Activated CD4-positive, alpha-beta T cell treated with anti-CD3 and anti-CD28 coated beads, Interleukin-2, amount 10 ng/mL, durations not matched to agents 7 days and 5 days (primary cell): ENCODE measurements around the gene PPM1L. TPM values are rescaled to one million over a fixed set of nuclear protein-coding genes. Genes with fewer than 3 reads are reported as not detected.
"Not testable (repeated sequence)": the region's sequence is repeated elsewhere in the genome, so short reads cannot be mapped to it uniquely, and the experiment has no call there.

Experiments
- CTCF ChIA-PET: fragments of 350-600 bp; sonication (Branson Sonifier 250); formaldehyde crosslinking; loops from one replicate; lab custom pipeline; 2021; ENCODE audit warnings: antibody characterized with exemption; lab: Charles Lee
- POLR2A ChIA-PET: fragments of 350-600 bp; sonication (Branson Sonifier 250); formaldehyde crosslinking; loops from one replicate; lab custom pipeline; 2021; ENCODE audit warnings: antibody characterized with exemption; lab: Charles Lee
- DNase-seq: peaks from one replicate; pipeline ENCODE4 v3.0.0-alpha.2; 2020
- H3K27ac Mint-ChIP-seq: one replicate; pipeline ENCODE4 v1.8.0; 2021; ENCODE audit warnings: mild to moderate bottlenecking, moderate library complexity, mixed read lengths
- H3K27me3 Mint-ChIP-seq: one replicate; pipeline ENCODE4 v1.8.0; 2021; ENCODE audit warnings: mixed read lengths
- H3K36me3 Mint-ChIP-seq: one replicate; pipeline ENCODE4 v1.8.0; 2021; ENCODE audit warnings: low read depth, mixed read lengths
- H3K4me1 Mint-ChIP-seq: one replicate; pipeline ENCODE4 v1.8.0; 2021; ENCODE audit warnings: mixed read lengths
- H3K4me3 Mint-ChIP-seq: one replicate; pipeline ENCODE4 v1.8.0; 2021; ENCODE audit warnings: mild to moderate bottlenecking, moderate library complexity, mixed read lengths
- H3K9me3 Mint-ChIP-seq: one replicate; pipeline ENCODE4 v1.8.0; 2021; ENCODE audit warnings: mixed read lengths
- total RNA-seq, 2 experiments: library from RNA; stranded (reverse); gene quantifications; one replicate each; pipeline ENCODE4 v1.2.3, GENCODE V29; 2021

The PPM1L gene
- total RNA-seq, 2 experiments from 2014 or later: 5.4 to 5.8 TPM

DNA sequence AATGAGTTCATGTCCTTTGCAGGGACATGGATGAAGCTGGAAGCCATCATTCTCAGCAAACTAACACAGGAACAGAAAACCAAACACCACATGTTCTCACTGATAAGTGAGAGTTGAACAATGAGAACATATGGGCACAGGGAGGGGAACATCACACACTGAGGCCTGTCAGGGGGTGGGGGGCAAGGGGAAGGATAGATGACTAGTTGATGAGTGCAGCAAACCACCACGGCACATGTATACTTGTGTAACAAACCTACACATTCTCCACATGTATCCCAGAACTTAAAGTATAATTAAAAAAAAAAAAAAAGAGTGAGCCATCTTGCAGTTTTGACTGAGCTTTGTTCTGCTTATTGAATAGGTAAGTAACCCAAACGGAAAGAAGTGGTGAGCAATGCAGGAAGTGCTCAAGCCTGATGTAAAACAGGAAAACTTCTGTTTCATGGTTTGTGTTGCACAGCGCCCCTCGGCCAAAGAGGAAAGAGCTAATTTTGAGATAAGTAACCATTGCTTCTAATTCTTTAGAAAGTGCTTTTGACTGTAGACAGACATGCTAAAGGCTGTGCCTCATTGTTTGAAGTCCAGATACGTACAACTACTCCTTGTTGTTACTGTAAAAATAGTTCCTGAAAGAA lies 279.0 kb downstream of the PPM1L start:
- peak; percentile 16 for DNase-seq
- Mint-ChIP-seq H3K4me1 (peaks cover 15% of the 10 kb centered on the region), H3K9me3 (peaks cover 16% of the 10 kb centered on the region), H3K27ac (peak overlapping the region; percentile 42)
- H3K36me3 Mint-ChIP-seq, H3K27me3 Mint-ChIP-seq, H3K4me3 Mint-ChIP-seq: not testable (repeated sequence)
- CTCF ChIA-PET: interaction anchor here (0.6 to 0.7 kb wide), 3 partner anchors 8 to 35 kb away, joined by 3 to 4 read pairs (median 4); no protein-coding TSS in a partner anchor
- POLR2A ChIA-PET: interaction anchor here (0.7 kb wide), 1 partner anchor 34 kb away, joined by 3 read pairs; no protein-coding TSS in a partner anchor

DNA sequence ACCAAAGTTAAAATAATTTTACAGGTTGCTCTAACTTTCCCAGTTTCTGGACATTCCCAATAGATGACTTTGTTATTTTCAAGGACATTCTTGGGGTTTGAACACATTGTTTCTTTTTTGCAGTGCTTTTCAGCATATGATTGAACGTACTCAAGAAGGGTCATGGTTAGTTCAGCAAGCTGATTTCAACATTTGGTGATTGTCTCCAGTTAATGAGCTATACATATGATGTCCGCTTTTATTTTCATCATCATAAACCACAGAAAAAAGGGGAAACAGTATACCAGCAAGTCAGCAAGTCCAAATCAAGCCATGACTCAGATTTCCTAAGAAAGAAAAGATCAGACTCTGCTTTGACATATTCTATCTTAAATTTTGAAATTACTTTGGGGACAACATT lies 279.7 kb downstream of the PPM1L start:
- Mint-ChIP-seq H3K27ac (no peak overlapping the region), H3K27me3 (no peaks in the 10 kb centered on the region), H3K4me1 (peaks cover 15% of the 10 kb centered on the region), H3K36me3 (peaks cover 9% of the 10 kb centered on the region), H3K4me3 (no peak overlapping the region), H3K9me3 (peaks cover 16% of the 10 kb centered on the region)
- ChIA-PET POLR2A (interaction anchor here (0.7 kb wide), 1 partner anchor 33 kb away, joined by 3 read pairs; no protein-coding TSS in a partner anchor), CTCF (interaction anchor here (0.6 to 0.7 kb wide), 3 partner anchors 9 to 36 kb away, joined by 3 to 4 read pairs (median 4); no protein-coding TSS in a partner anchor)
- no peak for DNase-seq

DNA sequence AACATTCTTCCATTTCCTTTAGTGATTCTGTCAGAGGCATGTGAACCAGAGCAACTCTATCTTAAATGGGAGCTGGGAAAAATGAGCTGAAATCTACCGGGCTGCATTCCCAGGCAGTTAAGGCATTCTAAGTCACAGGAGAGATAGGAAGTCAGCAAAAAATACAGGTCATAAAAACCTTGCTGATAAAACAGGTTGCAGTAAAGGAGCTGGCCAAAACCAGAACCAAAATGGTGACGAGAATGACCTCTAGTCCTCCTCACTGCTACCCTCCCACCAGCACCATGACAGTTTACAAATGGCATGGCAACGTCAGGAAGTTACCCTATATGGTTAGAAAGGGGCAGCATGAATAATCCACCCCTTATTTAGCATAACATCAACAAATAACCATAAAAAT lies 282.7 kb downstream of the PPM1L start:
- CTCF ChIA-PET: no interaction called here
- peaks cover 15% of the 10 kb centered on the region for H3K4me1 Mint-ChIP-seq
- H3K4me3 Mint-ChIP-seq: no peak overlapping the region
- peaks cover 9% of the 10 kb centered on the region for H3K36me3 Mint-ChIP-seq
- no peaks in the 10 kb centered on the region for H3K27me3 Mint-ChIP-seq
- POLR2A ChIA-PET: no interaction called here
- no peak for DNase-seq
- no peak overlapping the region for H3K27ac Mint-ChIP-seq
- H3K9me3 Mint-ChIP-seq: peaks cover 13% of the 10 kb centered on the region

DNA sequence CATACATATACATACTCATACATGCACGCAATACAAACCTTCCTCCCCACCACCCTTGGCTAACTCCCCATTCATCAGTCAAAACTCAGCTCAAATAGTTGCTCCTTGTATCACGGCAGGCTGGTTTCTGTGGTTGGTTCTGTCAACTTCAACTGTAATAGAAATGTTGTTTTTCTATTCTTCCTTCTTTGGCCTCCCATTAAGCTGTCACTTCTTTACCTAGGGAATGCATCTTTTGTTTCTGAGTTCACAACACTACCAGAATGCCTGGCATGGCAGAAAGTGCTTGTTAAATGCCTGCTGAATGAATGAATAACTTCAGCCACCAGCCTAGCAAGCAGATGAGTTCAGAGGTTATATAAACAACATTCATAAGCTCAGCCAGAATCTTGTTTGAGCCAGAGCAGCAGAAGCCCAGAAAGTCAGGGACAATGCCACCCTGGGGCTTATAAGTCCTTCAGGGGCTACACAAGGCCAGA lies 286.0 kb downstream of the PPM1L start:
- no peak overlapping the region for H3K27ac Mint-ChIP-seq
- H3K4me1 Mint-ChIP-seq: no peaks in the 10 kb centered on the region
- CTCF ChIA-PET: no interaction called here
- POLR2A ChIA-PET: no interaction called here
- no peak for DNase-seq
- H3K9me3 Mint-ChIP-seq: peaks cover 9% of the 10 kb centered on the region
- H3K27me3 Mint-ChIP-seq: peaks cover 3% of the 10 kb centered on the region
- no peak overlapping the region for H3K4me3 Mint-ChIP-seq
- H3K36me3 Mint-ChIP-seq: no peaks in the 10 kb centered on the region

DNA sequence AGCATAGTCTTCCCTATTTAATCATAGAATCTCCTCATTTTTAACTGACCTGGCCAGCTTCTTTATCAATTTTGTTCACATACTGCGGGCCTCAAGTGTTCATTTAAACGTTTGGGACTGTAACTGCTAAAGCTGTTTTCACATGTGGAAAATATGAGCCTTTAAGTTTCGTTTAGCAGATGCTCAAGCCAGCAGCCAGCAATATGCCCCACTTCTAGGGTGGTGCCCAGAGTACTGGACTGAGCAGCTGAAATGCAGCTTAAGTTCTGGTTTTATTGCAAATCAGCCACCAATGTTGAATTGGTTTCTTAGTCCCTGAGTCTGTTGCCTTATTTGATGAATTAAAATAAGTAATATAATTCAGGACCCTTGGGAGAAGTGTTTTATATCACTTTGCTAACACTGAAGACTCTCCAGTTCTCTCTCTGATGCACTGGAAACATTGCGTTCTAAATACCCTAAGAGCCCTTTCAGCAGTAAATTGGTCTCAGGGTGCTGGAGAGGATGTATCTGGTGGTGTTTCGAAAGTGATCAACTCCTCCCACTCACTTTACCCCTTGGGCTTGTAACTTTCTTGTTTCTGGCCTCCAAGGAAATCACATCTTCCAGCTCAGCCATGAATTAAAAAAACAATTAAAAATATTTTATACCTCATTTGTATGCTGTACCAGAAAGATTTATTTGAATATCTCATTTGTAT lies 287.5 kb downstream of the PPM1L start:
- H3K4me3 Mint-ChIP-seq: no peak overlapping the region

DNA sequence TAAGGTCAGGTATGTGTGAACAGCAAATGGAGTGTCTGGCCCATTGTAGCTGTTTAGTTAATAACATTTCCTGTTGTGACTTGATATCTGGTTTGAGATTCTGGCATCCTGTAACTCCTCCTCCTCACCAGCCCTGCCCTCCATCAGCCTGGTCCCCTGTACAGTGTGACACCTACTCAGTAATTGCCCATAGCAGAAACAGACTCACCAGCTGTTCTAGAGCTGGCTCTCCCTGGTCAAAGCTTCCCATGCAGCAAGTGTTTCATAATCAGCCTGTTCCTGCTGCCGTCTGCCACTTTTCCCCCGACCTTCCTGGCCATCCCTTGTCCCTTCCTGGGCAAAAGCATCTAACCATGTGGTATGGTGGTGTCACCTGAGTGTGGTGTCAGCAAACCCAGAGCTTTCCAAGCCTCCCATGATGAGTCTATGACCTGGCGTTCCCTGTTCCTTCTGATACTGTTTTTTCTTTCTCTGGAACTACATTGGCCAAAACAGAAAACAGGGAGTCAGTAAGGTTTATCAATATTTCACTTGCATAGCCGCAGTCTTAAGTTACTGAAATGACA lies 293.7 kb downstream of the PPM1L start:
- Mint-ChIP-seq H3K4me1 (no peaks in the 10 kb centered on the region), H3K36me3 (no peaks in the 10 kb centered on the region), H3K27me3 (peaks cover 5% of the 10 kb centered on the region), H3K27ac (no peak overlapping the region), H3K9me3 (peaks cover 8% of the 10 kb centered on the region), H3K4me3 (no peak overlapping the region)
- DNase-seq: no peak
- POLR2A ChIA-PET: no interaction called here
- CTCF ChIA-PET: no interaction called here

More for the DNA sequence above, 287.5 kb downstream of the PPM1L start:
- ChIA-PET CTCF (no interaction called here), POLR2A (no interaction called here)
- DNase-seq: no peak
- no peaks in the 10 kb centered on the region for H3K4me1 Mint-ChIP-seq
- H3K9me3 Mint-ChIP-seq: peaks cover 9% of the 10 kb centered on the region
- H3K36me3 Mint-ChIP-seq: no peaks in the 10 kb centered on the region
- H3K27me3 Mint-ChIP-seq: peaks cover 5% of the 10 kb centered on the region
- H3K27ac Mint-ChIP-seq: no peak overlapping the region

DNA sequence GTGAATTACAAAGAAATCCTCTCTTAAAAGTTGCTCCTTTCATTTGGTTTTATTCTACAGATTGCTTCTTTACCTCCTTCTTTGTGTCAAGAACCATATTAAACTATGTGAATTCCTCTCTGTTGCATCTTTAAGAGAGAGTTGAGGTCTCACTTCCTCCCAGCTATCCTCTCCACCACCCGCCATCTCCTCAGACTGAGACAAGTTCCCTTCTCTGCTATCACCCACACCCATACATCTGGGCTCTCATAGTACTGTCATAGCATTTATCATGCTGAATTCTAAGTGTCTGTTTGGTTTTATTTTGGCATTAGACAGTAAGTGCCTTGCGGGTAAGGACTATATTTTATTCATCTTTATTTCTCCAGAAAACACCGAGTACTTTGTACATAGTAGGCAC lies 294.9 kb downstream of the PPM1L start:
- Mint-ChIP-seq H3K36me3 (no peaks in the 10 kb centered on the region), H3K4me3 (no peak overlapping the region), H3K9me3 (peaks cover 5% of the 10 kb centered on the region), H3K27ac (no peak overlapping the region), H3K4me1 (no peaks in the 10 kb centered on the region), H3K27me3 (peaks cover 2% of the 10 kb centered on the region)
- ChIA-PET CTCF (no interaction called here), POLR2A (no interaction called here)
- DNase-seq: no peak

DNA sequence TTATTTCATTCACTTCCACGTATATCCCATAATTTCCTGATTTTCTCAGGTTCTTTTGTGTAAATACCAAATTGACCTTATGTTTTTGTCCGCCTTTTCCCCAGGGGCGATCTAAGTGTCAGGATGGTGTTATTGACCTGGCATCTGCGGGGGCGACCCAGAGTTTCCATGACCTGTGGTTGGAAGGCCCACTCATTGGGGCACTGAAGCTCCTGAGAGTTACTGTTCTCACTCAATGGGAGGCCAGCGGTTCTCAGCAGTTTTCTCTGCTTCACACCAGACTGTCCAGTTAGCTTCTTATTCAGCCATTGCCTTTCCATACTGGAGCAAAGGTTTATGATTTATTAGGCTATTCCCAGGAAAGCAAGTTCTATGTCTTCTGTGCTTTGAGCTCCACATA lies 295.8 kb downstream of the PPM1L start:
- CTCF ChIA-PET: interaction anchor here (0.9 kb wide), 1 partner anchor 11 kb away, joined by 3 read pairs; no protein-coding TSS in a partner anchor
- POLR2A ChIA-PET: no interaction called here
- no peak for DNase-seq
- Mint-ChIP-seq H3K4me3 (no peak overlapping the region), H3K9me3 (peaks cover 5% of the 10 kb centered on the region), H3K4me1 (no peaks in the 10 kb centered on the region), H3K36me3 (no peaks in the 10 kb centered on the region), H3K27ac (no peak overlapping the region), H3K27me3 (peaks cover 2% of the 10 kb centered on the region)

DNA sequence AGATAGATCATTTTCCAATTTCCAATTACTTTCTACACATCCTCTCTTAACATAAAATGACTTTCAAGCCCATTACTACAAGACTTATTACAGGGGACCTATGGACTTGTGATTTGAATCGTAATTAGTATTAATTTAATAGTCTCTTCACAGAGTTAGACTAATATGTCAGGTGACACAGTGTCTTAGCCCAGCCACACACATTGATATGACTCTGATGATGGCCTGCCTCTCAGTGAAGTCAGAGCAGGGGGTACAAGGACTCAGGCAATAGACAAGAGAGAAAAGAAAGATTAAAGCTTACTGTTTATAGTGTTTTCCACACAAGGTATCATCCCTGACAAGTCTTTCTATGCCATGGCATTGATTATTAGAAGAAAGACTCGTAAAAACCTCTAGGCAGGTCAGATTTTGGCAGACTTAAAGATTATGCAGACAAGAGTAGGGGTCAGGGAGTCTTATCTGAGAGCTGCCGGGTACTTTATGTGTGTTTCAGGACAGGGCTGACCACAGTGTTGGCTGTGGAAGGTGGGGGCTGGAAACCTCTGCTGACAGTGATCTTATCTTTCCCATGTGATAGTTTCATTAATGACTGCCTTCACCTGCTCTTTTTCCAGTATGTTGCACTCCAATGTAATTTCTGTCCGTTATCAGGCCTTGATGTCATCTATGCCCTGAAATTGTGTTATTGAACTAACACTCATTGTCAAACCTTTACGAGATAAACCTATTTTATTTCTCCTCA lies 299.0 kb downstream of the PPM1L start:
- Mint-ChIP-seq H3K4me1 (no peaks in the 10 kb centered on the region), H3K9me3 (peaks cover under 1% of the 10 kb centered on the region), H3K27ac (no peak overlapping the region), H3K4me3 (no peak overlapping the region), H3K36me3 (no peaks in the 10 kb centered on the region), H3K27me3 (no peaks in the 10 kb centered on the region)
- POLR2A ChIA-PET: no interaction called here
- CTCF ChIA-PET: no interaction called here
- no peak for DNase-seq

DNA sequence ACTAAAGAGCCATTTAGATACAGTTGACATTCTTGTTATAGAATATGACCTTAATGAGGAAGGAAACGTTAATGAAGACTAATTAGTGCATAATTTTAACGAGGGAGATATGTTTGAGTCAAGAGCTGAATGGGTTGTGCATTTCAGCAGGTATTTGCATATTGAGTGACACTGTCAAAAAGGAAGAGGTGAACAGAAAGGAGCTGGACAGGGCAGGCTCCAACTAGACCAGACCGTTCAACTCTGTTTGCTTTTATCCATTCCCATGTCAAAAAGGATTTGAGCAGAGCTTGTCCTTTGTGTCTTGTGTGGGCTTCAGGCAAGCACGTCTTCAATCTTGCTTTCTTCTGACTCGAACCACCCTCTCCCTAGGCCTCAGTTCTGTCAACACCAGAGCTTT lies 308.4 kb downstream of the PPM1L start:
- Mint-ChIP-seq H3K4me3 (no peak overlapping the region), H3K36me3 (no peaks in the 10 kb centered on the region), H3K9me3 (peaks cover 2% of the 10 kb centered on the region), H3K27ac (no peak overlapping the region), H3K27me3 (no peaks in the 10 kb centered on the region), H3K4me1 (peaks cover 11% of the 10 kb centered on the region)
- ChIA-PET POLR2A (no interaction called here), CTCF (no interaction called here)
- DNase-seq: no peak

DNA sequence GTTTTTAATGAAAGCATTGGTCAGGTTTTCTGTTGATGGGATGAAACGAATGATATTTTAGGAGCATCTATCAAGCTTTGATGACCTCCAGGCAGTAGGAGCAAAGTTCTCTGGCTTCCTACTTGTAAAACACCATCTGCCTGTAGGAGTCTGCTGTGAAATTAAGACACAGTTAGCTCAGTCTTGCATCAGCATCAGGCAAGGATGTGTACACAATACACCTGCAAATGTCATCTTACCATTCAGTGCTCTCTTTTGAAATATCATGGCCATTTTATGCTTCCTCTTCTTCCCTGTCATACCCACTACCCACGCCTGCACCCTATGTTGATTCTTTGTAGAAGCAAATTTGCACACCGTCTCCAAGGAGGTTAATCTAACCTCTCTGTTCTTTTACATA lies 310.9 kb downstream of the PPM1L start:
- Mint-ChIP-seq H3K36me3 (no peaks in the 10 kb centered on the region), H3K27me3 (no peaks in the 10 kb centered on the region), H3K27ac (no peak overlapping the region), H3K9me3 (peaks cover 2% of the 10 kb centered on the region), H3K4me3 (no peak overlapping the region), H3K4me1 (peaks cover 33% of the 10 kb centered on the region)
- ChIA-PET CTCF (no interaction called here), POLR2A (no interaction called here)
- no peak for DNase-seq

DNA sequence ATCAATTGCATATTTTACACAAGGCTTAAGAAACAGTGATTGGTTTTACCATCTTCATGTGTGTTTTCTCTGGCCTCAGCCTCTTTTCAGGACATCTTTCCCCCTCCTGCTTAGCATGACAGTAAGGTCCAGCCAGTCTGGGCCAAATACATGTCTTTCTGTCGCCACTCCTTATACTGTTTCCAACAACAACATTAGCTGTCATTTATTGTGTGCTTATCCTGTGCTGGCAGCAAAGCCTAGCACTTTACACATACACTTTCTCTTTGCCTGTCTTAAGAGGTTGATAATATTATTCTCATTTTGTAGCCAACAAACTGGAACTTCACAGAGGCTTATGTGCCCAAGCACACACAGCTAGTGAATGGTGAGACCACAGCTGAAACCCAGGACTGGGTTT lies 311.3 kb downstream of the PPM1L start:
- no peak for DNase-seq
- ChIA-PET CTCF (no interaction called here), POLR2A (no interaction called here)
- Mint-ChIP-seq H3K36me3 (no peaks in the 10 kb centered on the region), H3K9me3 (peaks cover 2% of the 10 kb centered on the region), H3K4me3 (no peak overlapping the region), H3K27me3 (no peaks in the 10 kb centered on the region), H3K27ac (no peak overlapping the region), H3K4me1 (peaks cover 36% of the 10 kb centered on the region)
